GM19351 (cell line): ENCODE measurements around the gene REM2.
A peak's percentile ranks its signal among the peaks of the same experiment; 100 is the strongest.

Experiments
- ATAC-seq: cut with Tn5 transposase; IDR thresholded peaks from one replicate; pipeline ENCODE4 v1.9.1; 2021; ENCODE audit warnings: mild to moderate bottlenecking, moderate library complexity; ENCODE audit not compliant: unreplicated experiment

Gene REM2

GRCh38 chr14:22872033-22872832, 10.8 kb upstream of the REM2 start:
- peak; percentile 16 for ATAC-seq

GRCh38 chr14:22872833-22873520, 10.0 kb upstream of the REM2 start:
- no peak for ATAC-seq

- no peak for ATAC-seq
These were observed 7.8 kb upstream of the REM2 start for GRCh38 chr14:22875003-22875747.

- no peak for ATAC-seq
These were observed 7.2 kb upstream of the REM2 start for GRCh38 chr14:22875748-22876319.

GRCh38 chr14:22877000-22877501, 6.0 kb upstream of the REM2 start:
- ATAC-seq, result no peak

- no peak for ATAC-seq
These were observed 4.5 kb upstream of the REM2 start for GRCh38 chr14:22878271-22879246.

GRCh38 chr14:22882064-22882463, 958 bp upstream of the REM2 start:
- no peak for ATAC-seq

- ATAC-seq, result no peak
These were observed 371 bp upstream of the REM2 start for GRCh38 chr14:22882529-22883172.

- ATAC-seq, result no peak
These were observed 1.2 kb downstream of the REM2 start for GRCh38 chr14:22884076-22884737.

- ATAC-seq, result no peak
These were observed 1.9 kb downstream of the REM2 start for GRCh38 chr14:22884738-22885523.

- ATAC-seq, result no peak
These were observed 3.0 kb downstream of the REM2 start for GRCh38 chr14:22885975-22886374.

GRCh38 chr14:22886500-22887259, 3.7 kb downstream of the REM2 start:
- ATAC-seq, result peak; percentile 46

- peak; percentile 25 for ATAC-seq
These were observed 4.4 kb downstream of the REM2 start for GRCh38 chr14:22887260-22887989.

- peak; percentile 55 for ATAC-seq
These were observed 5.0 kb downstream of the REM2 start for GRCh38 chr14:22887990-22888378.

- ATAC-seq, result no peak
These were observed 5.6 kb downstream of the REM2 start for GRCh38 chr14:22888662-22889061.

- no peak for ATAC-seq
These were observed 7.4 kb downstream of the REM2 start for GRCh38 chr14:22890416-22890815.

GRCh38 chr14:22892488-22892887, 9.5 kb downstream of the REM2 start:
- ATAC-seq, result no peak
